Activated T-cell treated with anti-CD3 and anti-CD28 coated beads, Interleukin-2, amount 50 U/mL, for 1 hour (primary cell): ENCODE results near the gene PRKAG2.

Source experiments
- DNase-seq: peaks from one replicate; pipeline ENCODE4 v3.0.0-alpha.2; 2020

The PRKAG2 gene

DNA sequence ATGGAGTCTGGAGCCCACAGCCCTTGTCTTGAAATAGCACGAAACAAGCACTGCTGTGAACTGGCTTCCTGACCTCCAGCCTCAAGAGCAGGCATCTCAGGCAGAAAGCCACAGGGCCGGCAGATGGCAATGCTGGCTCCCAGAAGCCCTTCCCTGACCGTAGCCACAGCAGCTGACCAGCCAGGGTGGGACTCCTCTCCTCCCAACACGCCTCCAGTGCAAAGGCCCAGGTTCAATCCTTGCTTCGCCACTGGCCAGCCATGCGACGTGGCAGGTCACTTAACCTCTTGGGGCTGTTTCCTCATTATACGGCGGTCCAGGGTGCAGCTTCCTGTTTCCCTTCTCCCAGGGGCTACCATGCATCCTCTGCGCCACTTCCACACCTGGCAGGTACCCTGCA lies 12.8 kb downstream of the PRKAG2 start:
- no peak for DNase-seq

DNA sequence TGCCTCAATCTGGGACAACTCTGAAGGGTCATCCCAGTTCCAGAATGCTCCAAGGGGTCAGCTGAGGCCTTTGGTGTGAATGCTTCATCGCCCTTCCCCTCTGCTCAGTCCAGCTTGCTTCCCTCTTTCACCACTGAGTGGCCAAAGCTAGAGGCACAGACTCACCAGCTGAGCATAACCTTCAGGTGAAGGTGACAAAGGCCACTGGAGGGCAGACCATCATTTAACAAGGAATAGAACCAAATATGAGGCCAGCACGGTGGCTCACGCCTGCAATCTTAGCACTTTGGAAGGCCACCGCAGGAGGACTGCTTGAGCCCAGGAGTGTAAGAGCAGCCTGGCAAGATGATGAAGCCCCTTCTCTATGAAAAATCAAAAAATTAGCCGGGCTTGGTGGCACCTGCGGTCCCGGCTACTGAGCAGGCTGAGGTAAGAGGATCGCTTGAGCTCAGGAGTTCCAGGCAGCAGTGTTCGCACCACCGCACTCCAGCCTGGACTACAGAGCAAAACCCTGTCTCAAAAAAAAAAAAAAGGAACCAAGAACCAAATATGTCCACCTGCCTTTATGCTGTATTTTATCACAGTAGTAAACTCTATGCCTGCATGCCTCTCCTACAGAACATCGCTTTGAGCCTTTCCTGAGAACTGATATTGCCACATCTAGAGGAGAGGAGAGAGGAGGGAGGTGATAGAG lies 13.4 kb downstream of the PRKAG2 start:
- no peak for DNase-seq

- DNase-seq = no peak
These were observed 14.1 kb downstream of the PRKAG2 start for GRCh38 chr7:151862606-151863381.

- no peak for DNase-seq
These were observed 15.0 kb downstream of the PRKAG2 start for GRCh38 chr7:151861881-151862280.

GRCh38 chr7:151860771-151861170 lies 16.1 kb downstream of the PRKAG2 start:
- DNase-seq = no peak

- DNase-seq = no peak
These were observed 16.8 kb downstream of the PRKAG2 start for GRCh38 chr7:151859948-151860685.

GRCh38 chr7:151859111-151859947 lies 17.6 kb downstream of the PRKAG2 start:
- no peak for DNase-seq

DNA sequence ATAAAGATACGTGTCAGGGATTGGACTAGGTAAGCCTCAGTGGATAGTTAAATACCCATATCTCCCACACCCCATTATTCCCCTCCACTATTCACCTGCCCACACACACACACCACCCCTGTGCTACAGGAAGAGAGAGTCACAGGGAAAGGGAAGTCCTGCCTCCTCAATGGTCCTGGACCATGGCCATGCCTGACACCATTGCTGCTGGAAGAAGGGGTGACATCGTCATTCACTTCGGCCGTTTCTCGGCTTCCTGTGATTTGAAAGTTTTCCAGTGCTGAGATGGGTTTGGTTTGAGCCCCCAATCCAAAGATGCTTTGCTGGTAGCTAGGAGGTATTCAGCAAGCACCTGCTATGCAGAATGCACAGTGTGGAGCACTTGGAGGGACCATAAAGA lies 18.5 kb downstream of the PRKAG2 start:
- DNase-seq = no peak

DNA sequence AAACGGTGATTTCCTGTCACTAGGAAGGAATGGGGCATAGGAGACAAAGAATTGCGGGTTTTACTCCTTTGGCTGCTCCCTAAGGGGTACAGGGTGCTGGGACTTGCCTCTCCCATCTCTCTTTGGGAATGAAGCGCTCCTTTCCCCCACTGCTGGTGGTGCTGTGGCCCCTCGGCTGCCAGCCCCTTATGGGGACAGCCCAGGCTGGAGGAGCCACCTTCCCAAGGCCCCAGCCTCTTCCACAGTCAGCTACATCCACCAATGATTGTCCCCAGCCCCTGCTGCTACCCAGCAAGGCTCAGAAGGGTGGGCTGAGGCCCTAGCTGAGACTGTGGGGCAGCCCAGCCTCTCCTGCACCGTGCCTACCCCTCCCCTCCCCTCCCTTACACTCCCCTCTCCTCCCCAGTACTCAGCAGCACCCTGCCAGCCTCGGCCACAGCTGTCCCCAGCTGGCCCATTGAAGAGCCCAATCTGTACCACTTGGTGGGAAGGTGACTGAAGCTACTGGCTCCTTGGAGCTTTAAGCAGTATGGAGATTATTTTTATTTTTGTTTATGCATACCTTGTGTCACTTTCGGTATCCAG lies 19.0 kb downstream of the PRKAG2 start:
- DNase-seq = no peak

DNA sequence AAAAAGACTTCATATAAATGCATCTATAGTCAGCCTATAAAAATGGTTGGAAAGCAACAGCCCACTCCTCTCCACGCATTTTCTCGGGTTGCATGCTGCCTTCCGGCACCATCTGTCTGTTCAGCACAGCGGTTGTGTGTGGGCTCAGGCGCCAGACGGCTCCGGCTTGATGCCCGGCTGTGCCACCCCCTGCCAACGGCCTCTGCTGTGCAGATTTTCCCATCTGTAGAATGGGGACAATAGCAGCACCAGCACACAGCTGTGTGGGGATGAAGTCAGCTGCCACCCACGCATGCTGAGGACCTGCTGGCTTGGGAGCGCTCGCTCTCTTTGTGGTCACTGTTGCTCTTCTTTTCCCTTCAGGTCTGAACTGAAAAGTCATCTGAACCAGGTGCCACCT lies 19.5 kb downstream of the PRKAG2 start:
- DNase-seq = no peak

GRCh38 chr7:151856516-151856915 lies 20.4 kb downstream of the PRKAG2 start:
- DNase-seq = no peak

- DNase-seq = no peak
These were observed 20.8 kb downstream of the PRKAG2 start for GRCh38 chr7:151856098-151856497.

- DNase-seq = no peak
These were observed 22.2 kb downstream of the PRKAG2 start for GRCh38 chr7:151854720-151855071.

DNA sequence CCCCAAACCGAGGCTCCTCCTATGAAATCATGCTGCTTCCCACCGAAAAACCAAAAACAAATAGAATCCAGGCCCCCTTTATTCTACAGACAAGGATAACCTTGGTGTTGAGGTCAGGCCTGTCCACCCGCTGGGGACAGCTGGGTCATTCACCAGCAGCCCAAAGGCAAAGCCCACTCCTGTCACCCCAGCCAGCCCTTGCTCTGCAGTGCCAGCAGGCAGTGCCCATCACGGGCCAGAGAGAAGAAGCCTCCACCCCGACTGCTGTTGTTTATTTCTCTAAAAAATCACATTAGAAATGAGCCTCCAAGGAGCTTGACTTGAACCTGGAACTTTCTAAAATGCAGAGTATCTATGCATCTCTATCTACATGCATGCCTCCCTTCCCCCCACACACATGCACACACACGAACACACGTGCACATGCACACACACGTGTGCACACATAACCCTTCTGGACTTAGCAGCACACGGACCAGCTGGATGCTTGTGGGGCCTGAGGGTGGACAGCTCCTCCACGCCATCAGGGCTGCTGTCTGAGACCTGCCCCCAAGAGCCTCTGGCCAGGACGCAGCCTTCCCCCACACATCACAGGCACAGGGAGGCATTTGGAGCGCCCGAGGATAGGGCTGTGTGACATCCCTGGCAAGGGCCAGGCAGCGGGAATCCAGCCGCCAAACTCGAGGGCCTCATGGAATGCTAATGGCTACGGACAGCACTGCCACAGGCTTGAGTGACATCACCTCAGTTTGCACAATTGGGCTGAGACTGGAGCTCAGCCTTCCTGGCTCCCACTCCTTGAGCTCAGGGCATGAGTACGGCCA lies 22.8 kb downstream of the PRKAG2 start:
- no peak for DNase-seq

GRCh38 chr7:151852486-151853396 lies 24.2 kb downstream of the PRKAG2 start:
- DNase-seq = no peak

DNA sequence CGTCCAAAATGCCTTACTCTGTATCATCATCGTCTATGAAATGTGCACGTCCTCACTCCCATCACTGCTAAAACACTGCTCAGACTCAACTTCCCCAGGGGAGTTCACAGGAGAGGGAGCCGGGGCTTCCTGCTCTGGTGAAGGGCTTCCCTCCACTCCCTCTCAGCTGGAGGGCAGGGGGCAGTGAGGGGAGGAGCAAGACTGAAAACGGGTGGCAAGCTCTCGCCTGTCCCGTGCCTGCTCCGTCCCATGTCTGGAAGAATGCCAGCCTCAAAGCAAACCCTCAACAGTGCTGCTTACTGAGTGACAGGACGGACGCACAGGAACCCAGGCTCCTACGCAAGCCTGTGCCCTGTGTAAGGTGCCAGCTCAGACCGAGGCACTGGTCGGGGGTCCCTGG lies 25.1 kb downstream of the PRKAG2 start:
- no peak for DNase-seq

DNA sequence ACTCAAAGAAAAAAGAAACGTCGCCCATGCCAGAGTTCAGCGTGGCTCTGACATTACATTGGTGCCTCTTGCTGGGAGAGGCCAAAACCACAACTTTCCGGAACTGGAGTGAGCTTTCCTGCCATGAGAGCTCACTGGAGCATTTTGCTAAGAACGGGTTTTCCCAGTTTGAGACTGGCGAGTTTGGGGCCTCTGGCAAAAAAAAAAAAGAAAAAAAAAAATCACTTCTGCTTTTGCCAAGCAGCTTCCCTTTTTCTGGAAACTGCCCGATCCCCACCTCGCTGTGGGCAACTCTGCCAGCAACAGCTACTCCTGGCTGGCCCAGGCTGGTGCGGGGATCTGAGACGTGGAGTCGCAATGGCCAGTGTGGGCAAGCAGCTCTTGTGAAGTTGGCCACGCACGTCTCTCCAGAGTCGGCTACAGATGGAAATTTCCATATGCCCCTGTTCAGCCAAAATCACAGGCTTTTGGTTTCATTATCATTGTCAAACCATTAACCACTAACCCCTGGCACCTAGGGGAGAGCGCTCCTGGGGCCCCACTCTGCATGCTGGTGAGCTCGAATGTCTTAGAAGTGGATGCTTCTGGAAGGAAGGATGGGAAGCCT lies 25.7 kb downstream of the PRKAG2 start:
- DNase-seq = no peak

DNA sequence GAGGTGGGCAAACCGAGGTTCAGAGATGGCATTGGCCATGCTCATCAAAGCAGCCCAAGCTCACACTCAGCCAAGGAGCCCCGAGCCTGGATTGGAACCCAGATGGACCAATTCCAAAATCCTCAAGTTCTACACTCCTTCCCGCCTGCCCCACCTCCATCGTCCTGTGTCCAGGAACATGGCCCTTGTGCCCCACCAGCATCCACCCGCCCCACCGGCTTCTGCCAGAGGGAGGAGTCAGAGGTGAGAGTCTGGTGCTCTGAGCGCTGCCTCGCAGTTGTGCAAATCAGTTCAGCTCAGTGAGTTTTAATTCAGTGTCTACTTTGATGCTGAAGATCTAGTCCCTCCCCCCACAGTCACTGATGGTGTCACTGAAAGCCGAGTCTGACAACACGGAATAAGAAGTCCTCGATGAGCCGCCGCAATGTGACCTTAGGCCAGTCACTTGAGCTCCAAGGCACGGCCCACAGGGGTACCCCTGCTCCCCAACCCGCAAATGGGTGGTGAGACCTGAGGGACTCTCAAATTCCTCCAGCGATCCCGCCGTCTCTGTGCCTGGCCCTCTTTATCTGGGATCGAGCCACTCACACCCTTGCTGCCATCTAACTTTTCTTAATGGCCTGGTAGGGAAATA lies 26.3 kb downstream of the PRKAG2 start:
- DNase-seq = no peak

DNA sequence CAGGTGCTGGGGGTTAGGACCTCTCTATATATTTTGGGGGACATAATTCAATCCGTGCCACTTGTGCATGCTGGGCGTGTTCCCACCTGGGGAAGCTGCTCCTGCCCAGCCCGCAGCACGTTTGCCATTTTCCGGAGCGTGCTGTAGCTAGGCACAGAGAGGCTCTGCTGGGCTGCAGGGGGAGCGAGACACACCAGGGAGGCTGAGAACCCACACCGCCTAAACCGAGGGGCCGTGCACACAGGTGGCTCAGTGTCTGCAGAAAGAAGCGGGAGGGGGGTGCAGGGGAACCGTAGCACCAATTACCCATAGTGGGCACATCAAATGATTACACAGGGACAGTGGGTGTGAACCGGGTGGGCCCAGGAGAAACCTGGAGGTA lies 27.0 kb downstream of the PRKAG2 start:
- no peak for DNase-seq
